ENCODE measurements around the gene LRCH1. TPM values are rescaled to one million over a fixed set of nuclear protein-coding genes. Genes with fewer than 3 reads are reported as not detected.

LRCH1 gene
- total and polyA plus RNA-seq, 2 experiments from 2014 or later, result 3.9 to 9.2 TPM

DNA sequence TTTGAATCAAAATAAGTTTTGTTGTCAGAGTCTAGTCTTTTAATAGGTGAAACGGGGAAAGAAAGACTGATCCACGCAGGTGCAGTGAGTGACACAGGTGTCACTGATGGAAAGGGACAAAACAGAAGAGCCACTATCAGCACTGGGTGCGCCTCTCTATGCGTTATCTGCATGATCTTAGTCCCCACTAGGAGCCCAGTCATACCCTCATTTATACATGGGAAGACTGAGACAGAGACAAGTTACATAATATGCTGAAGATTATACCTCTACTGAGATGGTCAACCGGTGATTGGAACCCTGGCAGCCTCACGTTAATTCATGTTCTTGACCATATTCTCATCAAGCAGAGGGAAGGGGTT is 3.4 kb downstream of the LRCH1 start:
- Histone ChIP-seq H3K4me3 (no peak overlapping the region), H3K79me2 (replicated peaks; ENCODE audit: insufficient read depth) (peaks cover 67% of the 10 kb centered on the region), H3K27ac (ENCODE audit: low read depth) (no peak overlapping the region), H3K4me1 (ENCODE audit: insufficient read depth) (peaks cover 19% of the 10 kb centered on the region), H2AFZ (no peak overlapping the region), H4K20me1 (replicated peaks; ENCODE audit: insufficient read depth) (peaks cover 16% of the 10 kb centered on the region; the same call in 1 of the 2 replicates), H3K9me2 (ENCODE audit: insufficient read depth) (no peaks in the 10 kb centered on the region), H3K27me3 (ENCODE audit: insufficient read depth) (peaks cover 18% of the 10 kb centered on the region), H3F3A (replicated peaks; ENCODE audit: low read depth) (0 out of 2 replicates have a peak, but pooled peaks cover 3% of the 10 kb centered on the region), H3K36me3 (ENCODE audit: insufficient read depth) (no peaks in the 10 kb centered on the region), H3K4me2 (no peak overlapping the region)
- ATAC-seq (no peak), DNase-seq (ENCODE audit: low spot score) (no peak)
- Mint-ChIP-seq H3K36me3 (ENCODE audit: low read depth) (no peaks in the 10 kb centered on the region), H3K4me3 (no peak overlapping the region), H3K27me3 (ENCODE audit: insufficient read depth, low read depth, poor library complexity) (peaks cover 21% of the 10 kb centered on the region), H3K4me1 (peaks cover 22% of the 10 kb centered on the region; the same call in 2 of the 3 replicates), H3K27ac (no peak overlapping the region), H3K9me3 (no peaks in the 10 kb centered on the region)
- no peak for TF ChIP-seq POLR2AphosphoS5 (IDR thresholded peaks at IDR 0.05; ENCODE audit: low read depth)
- TF ChIP-seq, protein P1, sequence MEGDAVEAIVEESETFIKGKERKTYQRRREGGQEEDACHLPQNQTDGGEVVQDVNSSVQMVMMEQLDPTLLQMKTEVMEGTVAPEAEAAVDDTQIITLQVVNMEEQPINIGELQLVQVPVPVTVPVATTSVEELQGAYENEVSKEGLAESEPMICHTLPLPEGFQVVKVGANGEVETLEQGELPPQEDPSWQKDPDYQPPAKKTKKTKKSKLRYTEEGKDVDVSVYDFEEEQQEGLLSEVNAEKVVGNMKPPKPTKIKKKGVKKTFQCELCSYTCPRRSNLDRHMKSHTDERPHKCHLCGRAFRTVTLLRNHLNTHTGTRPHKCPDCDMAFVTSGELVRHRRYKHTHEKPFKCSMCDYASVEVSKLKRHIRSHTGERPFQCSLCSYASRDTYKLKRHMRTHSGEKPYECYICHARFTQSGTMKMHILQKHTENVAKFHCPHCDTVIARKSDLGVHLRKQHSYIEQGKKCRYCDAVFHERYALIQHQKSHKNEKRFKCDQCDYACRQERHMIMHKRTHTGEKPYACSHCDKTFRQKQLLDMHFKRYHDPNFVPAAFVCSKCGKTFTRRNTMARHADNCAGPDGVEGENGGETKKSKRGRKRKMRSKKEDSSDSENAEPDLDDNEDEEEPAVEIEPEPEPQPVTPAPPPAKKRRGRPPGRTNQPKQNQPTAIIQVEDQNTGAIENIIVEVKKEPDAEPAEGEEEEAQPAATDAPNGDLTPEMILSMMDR (conservative IDR thresholded peaks at IDR 0.05; ENCODE audit: low read depth in 2 of 2), result no peak
- TF ChIP-seq, protein P2, sequence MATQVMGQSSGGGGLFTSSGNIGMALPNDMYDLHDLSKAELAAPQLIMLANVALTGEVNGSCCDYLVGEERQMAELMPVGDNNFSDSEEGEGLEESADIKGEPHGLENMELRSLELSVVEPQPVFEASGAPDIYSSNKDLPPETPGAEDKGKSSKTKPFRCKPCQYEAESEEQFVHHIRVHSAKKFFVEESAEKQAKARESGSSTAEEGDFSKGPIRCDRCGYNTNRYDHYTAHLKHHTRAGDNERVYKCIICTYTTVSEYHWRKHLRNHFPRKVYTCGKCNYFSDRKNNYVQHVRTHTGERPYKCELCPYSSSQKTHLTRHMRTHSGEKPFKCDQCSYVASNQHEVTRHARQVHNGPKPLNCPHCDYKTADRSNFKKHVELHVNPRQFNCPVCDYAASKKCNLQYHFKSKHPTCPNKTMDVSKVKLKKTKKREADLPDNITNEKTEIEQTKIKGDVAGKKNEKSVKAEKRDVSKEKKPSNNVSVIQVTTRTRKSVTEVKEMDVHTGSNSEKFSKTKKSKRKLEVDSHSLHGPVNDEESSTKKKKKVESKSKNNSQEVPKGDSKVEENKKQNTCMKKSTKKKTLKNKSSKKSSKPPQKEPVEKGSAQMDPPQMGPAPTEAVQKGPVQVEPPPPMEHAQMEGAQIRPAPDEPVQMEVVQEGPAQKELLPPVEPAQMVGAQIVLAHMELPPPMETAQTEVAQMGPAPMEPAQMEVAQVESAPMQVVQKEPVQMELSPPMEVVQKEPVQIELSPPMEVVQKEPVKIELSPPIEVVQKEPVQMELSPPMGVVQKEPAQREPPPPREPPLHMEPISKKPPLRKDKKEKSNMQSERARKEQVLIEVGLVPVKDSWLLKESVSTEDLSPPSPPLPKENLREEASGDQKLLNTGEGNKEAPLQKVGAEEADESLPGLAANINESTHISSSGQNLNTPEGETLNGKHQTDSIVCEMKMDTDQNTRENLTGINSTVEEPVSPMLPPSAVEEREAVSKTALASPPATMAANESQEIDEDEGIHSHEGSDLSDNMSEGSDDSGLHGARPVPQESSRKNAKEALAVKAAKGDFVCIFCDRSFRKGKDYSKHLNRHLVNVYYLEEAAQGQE (IDR thresholded peaks at IDR 0.05; ENCODE audit: unreplicated experiment), result no peak
- no peak for TF ChIP-seq ZNF114 (CRISPR knock-in tag; IDR thresholded peaks at IDR 0.05)
- TF ChIP-seq ZNF331 (CRISPR knock-in tag; IDR thresholded peaks at IDR 0.05; ENCODE audit: low read depth), result no peak
- no peak for TF ChIP-seq EZH2 (IDR thresholded peaks at IDR 0.05; ENCODE audit: low read depth, unreplicated experiment)
- TF ChIP-seq, protein P3, sequence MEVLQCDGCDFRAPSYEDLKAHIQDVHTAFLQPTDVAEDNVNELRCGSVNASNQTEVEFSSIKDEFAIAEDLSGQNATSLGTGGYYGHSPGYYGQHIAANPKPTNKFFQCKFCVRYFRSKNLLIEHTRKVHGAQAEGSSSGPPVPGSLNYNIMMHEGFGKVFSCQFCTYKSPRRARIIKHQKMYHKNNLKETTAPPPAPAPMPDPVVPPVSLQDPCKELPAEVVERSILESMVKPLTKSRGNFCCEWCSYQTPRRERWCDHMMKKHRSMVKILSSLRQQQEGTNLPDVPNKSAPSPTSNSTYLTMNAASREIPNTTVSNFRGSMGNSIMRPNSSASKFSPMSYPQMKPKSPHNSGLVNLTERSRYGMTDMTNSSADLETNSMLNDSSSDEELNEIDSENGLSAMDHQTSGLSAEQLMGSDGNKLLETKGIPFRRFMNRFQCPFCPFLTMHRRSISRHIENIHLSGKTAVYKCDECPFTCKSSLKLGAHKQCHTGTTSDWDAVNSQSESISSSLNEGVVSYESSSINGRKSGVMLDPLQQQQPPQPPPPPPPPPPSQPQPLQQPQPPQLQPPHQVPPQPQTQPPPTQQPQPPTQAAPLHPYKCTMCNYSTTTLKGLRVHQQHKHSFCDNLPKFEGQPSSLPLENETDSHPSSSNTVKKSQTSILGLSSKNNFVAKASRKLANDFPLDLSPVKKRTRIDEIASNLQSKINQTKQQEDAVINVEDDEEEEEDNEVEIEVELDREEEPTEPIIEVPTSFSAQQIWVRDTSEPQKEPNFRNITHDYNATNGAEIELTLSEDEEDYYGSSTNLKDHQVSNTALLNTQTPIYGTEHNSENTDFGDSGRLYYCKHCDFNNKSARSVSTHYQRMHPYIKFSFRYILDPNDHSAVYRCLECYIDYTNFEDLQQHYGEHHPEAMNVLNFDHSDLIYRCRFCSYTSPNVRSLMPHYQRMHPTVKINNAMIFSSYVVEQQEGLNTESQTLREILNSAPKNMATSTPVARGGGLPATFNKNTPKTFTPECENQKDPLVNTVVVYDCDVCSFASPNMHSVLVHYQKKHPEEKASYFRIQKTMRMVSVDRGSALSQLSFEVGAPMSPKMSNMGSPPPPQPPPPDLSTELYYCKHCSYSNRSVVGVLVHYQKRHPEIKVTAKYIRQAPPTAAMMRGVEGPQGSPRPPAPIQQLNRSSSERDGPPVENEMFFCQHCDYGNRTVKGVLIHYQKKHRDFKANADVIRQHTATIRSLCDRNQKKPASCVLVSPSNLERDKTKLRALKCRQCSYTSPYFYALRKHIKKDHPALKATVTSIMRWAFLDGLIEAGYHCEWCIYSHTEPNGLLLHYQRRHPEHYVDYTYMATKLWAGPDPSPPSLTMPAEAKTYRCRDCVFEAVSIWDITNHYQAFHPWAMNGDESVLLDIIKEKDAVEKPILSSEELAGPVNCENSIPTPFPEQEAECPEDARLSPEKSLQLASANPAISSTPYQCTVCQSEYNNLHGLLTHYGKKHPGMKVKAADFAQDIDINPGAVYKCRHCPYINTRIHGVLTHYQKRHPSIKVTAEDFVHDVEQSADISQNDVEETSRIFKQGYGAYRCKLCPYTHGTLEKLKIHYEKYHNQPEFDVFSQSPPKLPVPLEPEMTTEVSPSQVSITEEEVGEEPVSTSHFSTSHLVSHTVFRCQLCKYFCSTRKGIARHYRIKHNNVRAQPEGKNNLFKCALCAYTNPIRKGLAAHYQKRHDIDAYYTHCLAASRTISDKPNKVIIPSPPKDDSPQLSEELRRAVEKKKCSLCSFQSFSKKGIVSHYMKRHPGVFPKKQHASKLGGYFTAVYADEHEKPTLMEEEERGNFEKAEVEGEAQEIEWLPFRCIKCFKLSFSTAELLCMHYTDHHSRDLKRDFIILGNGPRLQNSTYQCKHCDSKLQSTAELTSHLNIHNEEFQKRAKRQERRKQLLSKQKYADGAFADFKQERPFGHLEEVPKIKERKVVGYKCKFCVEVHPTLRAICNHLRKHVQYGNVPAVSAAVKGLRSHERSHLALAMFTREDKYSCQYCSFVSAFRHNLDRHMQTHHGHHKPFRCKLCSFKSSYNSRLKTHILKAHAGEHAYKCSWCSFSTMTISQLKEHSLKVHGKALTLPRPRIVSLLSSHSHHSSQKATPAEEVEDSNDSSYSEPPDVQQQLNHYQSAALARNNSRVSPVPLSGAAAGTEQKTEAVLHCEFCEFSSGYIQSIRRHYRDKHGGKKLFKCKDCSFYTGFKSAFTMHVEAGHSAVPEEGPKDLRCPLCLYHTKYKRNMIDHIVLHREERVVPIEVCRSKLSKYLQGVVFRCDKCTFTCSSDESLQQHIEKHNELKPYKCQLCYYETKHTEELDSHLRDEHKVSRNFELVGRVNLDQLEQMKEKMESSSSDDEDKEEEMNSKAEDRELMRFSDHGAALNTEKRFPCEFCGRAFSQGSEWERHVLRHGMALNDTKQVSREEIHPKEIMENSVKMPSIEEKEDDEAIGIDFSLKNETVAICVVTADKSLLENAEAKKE (CRISPR knock-in tag; IDR thresholded peaks at IDR 0.05), result no peak
